GM18951 (cell line): Measurements from ENCODE around the gene TPBGL.

Source experiments
- POLR2A ChIP-seq: IDR thresholded peaks from 4 replicates; pipeline ENCODE4 v1.6.1; 2011; ENCODE audit warnings: mild to moderate bottlenecking; ENCODE audit not compliant: insufficient read length, insufficient read depth; ENCODE audit errors: extremely low read depth
- in situ Hi-C: fragments of 300-500 bp; cut with MboI; formaldehyde crosslinking; loops from one replicate; pipeline ENCODE4 v1.12.0; 2022; ENCODE audit warnings: low sequenced_read_pairs, mixed read lengths, inconsistent platforms; ENCODE audit not compliant: unreplicated experiment

TPBGL gene

GRCh38 chr11:75275581-75275980 is 35.0 kb downstream of the TPBGL start:
- in situ Hi-C loops: loop anchor here (5.0 kb wide), 1 partner anchor 107 kb away; no protein-coding TSS in a partner anchor
- TF ChIP-seq POLR2A: no peak

GRCh38 chr11:75276186-75276585 is 35.6 kb downstream of the TPBGL start:
- TF ChIP-seq POLR2A: no peak
- in situ Hi-C loops: loop anchor here (5.0 kb wide), 1 partner anchor 106 kb away; no protein-coding TSS in a partner anchor

GRCh38 chr11:75276686-75277085 is 36.1 kb downstream of the TPBGL start:
- in situ Hi-C loops: loop anchor here (5.0 kb wide), 1 partner anchor 106 kb away; no protein-coding TSS in a partner anchor
- TF ChIP-seq POLR2A: no peak

- in situ Hi-C loops: loop anchor here (5.0 kb wide), 1 partner anchor 105 kb away; no protein-coding TSS in a partner anchor
- no peak for TF ChIP-seq POLR2A
These were observed 36.7 kb downstream of the TPBGL start for GRCh38 chr11:75277211-75277805.

GRCh38 chr11:75277991-75278790 is 37.6 kb downstream of the TPBGL start:
- in situ Hi-C loops: loop anchor here (5.0 kb wide), 1 partner anchor 104 kb away; no protein-coding TSS in a partner anchor
- no peak for TF ChIP-seq POLR2A

- no peak for TF ChIP-seq POLR2A
- in situ Hi-C loops: loop anchor here (5.0 kb wide), 1 partner anchor 103 kb away; no protein-coding TSS in a partner anchor
These were observed 38.7 kb downstream of the TPBGL start for GRCh38 chr11:75279273-75279672.

- in situ Hi-C loops: no loop called here
- no peak for TF ChIP-seq POLR2A
These were observed 39.7 kb downstream of the TPBGL start for GRCh38 chr11:75280227-75280701.

GRCh38 chr11:75280770-75281468 is 40.3 kb downstream of the TPBGL start:
- TF ChIP-seq POLR2A: no peak
- in situ Hi-C loops: no loop called here

- in situ Hi-C loops: no loop called here
- no peak for TF ChIP-seq POLR2A
These were observed 41.0 kb downstream of the TPBGL start for GRCh38 chr11:75281469-75282095.

- in situ Hi-C loops: no loop called here
- no peak for TF ChIP-seq POLR2A
These were observed 42.9 kb downstream of the TPBGL start for GRCh38 chr11:75283391-75283931.

- in situ Hi-C loops: no loop called here
- no peak for TF ChIP-seq POLR2A
These were observed 45.3 kb downstream of the TPBGL start for GRCh38 chr11:75285776-75286360.

- in situ Hi-C loops: no loop called here
- TF ChIP-seq POLR2A: no peak
These were observed 46.4 kb downstream of the TPBGL start for GRCh38 chr11:75286826-75287465.

GRCh38 chr11:75287579-75287978 is 47.0 kb downstream of the TPBGL start:
- in situ Hi-C loops: no loop called here
- TF ChIP-seq POLR2A: no peak
